SHP77 treated with DMSO at 0.1 percent for 48 hours (cell line): ENCODE data around the gene ZNF30.
"Not testable (repeated sequence)": the region's sequence is repeated elsewhere in the genome, so short reads cannot be mapped to it uniquely, and the experiment has no call there.

ENCODE experiments used
- DNase-seq: peaks from one replicate; lab custom pipeline; 2025; lab: John Stamatoyannopoulos, UW

Gene ZNF30

GRCh38 chr19:34960103-34960805, 33.6 kb downstream of the ZNF30 start:
- DNase-seq = no peak

DNA sequence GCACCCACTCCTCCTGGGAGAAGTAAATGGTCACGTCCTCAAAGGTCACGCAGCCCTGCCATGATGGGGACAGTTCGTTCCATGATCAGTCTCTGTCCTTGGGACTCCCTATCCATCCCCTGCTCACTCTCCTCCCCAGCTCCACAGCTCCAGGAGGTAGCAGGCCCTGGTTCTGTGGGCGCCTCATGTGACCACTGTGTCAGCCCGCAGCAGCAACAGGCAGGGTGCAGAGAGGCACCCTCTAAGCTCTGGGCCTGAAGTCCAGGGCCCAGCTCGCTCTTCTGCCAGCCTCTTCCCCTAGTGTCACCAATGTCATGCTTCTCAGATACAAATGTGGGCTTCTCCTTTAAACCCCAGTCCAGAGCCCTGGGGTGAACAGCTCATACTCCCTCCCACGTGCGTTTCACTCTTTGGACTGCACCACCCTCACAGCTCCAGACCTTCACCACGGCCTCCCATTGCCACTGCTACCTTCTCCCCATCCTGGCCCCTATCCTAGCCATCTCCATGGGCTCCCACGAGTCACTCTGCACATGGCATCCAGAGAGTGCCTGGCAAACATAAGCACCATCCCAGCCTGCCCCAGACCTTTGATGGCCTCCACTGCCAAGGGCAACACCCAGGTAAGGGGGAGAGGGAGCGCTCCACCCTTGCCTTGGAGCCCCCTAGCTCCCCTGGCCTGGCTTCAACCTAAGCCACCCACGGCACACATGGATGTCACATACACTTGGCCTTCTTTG, 34.4 kb downstream of the ZNF30 start:
- DNase-seq = no peak

DNA sequence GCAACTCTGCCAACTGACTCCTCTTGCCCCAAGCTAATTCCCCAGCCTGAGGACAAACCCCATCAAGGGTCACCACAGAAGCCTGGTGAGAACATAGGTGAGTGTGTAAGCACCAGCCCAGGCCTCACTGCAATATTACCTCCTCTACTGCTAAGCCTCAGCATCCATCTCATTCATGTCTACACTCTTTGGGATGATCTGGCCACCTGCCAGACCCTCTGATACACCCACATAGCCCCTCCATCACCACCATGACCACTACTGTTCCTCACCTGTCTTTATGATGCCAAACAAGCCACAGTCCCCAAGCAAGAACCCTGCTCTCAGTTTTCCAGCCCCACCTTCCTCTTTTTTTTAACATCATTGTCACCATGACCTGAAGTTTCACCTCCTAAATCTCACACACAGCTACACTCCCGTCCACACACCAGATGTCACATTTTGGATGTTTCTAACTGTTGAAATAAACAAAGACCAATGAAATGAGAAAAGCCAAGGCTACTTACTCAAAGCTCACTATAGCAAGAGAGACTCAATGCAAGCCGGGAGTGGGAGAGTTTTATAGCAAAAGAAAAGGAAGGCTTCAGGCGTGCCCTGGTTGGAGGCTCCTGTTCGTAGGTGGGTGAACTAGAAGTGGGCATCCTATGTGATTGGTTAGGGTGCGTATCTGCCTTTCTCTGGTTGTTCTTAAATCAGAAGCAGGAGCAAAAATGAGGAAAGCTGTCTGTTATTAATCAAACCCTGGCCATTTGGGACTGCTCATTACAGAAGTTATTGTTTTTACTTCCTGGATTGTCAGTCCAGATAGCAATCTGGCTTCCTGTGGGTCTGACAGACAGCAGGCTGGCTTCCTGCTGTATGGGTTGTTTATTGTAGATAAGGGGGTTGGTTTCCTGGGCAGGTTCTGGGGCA, 35.3 kb downstream of the ZNF30 start:
- DNase-seq = no peak

DNA sequence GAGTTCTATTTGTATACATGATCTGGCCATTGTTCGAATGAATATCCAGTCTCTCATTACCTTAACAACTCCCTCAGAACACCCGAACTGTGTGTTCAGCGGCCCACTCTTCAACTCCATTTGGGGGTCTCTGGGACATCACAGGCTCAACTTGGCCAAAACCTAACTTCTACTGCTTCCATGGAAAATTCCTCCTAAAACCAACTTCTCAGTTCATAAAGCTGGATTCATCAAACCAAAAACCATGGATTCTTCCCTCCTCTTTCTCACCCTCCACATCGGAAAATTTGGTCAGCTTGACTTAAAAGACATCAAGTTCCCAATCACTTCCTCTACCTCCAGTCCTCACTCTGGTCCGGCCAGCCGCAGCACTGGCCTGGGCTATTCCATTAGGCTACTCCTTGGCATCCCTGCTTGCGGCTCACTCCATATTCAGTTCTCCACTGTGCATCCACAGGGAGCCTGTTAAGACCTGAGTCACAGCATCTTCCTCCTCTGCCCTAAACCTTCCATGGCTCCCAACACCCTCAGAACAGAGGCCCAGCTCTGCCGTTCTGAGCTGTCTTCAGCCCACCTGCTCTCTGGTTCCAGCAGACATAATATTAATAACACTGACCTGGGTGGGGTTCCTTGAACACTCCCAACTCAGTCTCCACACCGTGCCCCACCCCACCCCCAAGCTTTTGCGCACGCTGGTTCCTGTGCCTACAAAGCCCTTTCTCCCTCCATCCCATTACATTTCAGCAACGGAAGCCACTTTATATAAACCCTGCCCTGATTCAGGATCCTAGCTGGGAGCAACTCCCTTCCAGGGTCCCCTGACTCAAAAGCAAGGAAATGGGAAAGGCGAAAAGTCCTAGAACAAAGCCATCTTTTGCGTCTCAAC, 36.2 kb downstream of the ZNF30 start:
- DNase-seq = no peak

- no peak for DNase-seq
Observed at GRCh38 chr19:34963573-34964406, 37.1 kb downstream of the ZNF30 start, which contains the start of gene ZNF792. TSS of gene ZNF792 (minus strand) at chr19:34964229. CDS start at chr19:34963662, 567 bp downstream.

DNA sequence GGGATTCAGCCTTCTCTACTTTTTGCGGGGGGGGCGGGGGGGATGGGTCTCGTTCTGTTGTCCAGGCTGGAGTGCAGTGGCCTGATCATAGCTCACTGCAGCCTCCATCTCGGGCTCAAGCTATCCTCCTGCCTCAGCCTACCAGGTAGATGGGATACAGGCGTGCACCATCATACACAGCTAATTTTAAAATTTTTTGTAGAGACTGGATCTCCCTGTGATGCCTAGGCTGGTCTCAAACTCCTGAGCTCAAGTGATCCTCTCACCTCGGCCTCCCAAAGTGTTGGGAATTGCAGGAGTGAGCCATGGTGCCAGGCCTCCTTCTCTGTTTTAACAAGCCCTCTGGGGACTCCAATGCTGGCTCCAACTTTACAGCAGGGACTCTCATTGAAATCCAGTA, 37.9 kb downstream of the ZNF30 start:
- no peak for DNase-seq

DNA sequence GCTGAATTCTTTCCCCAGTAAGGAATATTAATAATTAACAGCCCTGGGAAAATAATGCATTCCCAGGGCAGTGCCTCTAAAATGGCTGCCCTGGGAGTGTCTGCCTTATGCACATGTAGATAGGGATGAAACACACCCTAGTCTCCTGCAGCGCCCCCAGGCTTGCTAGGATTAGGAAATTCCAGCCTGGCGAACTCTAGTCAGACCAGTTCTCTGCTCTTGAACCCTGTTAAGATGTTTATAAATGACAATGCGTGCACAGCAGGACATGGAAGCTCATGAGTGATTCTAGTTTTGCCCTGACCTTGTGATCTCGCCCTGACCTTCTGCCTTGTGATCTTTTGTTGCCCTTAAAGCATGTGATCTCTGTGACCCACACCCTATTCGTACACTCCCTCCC, 38.8 kb downstream of the ZNF30 start:
- DNase-seq = not testable (repeated sequence)

- no peak for DNase-seq
Observed at GRCh38 chr19:34967551-34967950, 40.8 kb downstream of the ZNF30 start.

GRCh38 chr19:34969721-34970120, 43.0 kb downstream of the ZNF30 start:
- no peak for DNase-seq

- not testable (repeated sequence) for DNase-seq
Observed at GRCh38 chr19:34970185-34970780, 43.6 kb downstream of the ZNF30 start.

GRCh38 chr19:34972163-34972705, 45.5 kb downstream of the ZNF30 start:
- no peak for DNase-seq

DNA sequence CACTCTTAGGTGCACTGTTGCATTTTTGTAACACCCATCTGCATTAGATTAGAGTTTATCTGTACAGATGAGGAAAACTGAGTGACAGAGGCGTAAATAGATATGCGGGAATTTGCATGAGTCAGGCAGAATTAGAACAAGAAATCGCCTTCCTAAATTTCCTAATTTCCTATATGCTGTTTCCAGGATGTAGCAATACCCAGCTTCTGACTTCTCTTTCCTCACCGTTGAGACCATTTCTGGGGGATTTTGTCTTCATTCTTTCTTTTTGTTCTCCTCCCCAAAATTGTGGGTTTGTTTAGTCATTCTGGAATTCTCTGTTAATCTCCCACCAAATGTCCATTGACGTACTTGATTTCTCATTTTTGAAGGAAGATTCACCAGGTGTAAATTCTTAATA, 47.9 kb downstream of the ZNF30 start:
- DNase-seq = no peak

- DNase-seq = no peak
Observed at GRCh38 chr19:34975056-34975455, 48.4 kb downstream of the ZNF30 start.

- DNase-seq = no peak
Observed at GRCh38 chr19:34976611-34977010, 49.9 kb downstream of the ZNF30 start.

- no peak for DNase-seq
Observed at GRCh38 chr19:34979819-34980640, 53.3 kb downstream of the ZNF30 start.

DNA sequence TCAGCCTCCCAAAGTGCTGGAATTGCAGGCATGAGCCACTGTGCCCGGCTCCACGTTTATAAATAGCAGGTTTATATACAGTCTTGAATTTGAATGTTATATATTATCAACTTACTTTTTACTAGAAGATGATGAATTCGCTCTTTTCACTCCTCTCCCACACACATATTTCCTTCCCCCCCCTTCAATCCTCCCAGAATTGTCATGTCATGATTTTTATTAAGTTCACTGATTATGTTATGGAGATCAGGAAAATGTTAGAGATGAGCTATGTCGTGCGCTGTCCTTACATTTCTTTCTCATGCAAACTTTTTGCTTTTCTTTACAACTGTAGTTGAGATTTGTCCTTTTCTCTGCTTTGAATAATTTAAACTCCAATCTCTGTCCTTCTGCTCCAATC, 55.6 kb downstream of the ZNF30 start:
- no peak for DNase-seq

GRCh38 chr19:34983786-34984185, 57.1 kb downstream of the ZNF30 start:
- DNase-seq = no peak

DNA sequence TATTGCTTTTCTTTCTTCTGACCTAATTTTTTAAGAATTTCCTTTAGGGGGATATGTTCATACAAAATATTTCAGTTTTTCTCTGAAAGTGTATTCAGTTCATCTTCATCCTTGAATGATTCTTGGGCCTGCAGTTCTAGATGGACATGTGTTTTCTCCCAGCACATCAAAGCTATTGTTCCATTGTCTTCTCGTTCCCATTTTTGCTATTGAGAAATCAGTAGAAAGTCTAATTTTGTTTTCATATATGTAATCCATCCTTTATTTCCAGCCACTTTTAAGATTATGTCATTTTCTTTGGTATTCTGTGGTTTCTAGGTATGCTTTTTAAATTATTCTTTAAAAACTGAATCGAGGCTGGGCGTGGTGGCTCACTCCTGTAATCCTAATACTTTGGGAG, 57.6 kb downstream of the ZNF30 start:
- DNase-seq = no peak
